IPS-15b (cell line): ENCODE measurements around the gene CRACR2A.

Source experiments
- H3K27me3 ChIP-seq: one replicate; pipeline ENCODE4 v1.6.1; 2013; ENCODE audit warnings: low read length; ENCODE audit not compliant: control insufficient read depth, insufficient read depth
- H3K36me3 ChIP-seq: one replicate; pipeline ENCODE4 v1.6.1; 2013; ENCODE audit warnings: low read length; ENCODE audit not compliant: control insufficient read depth, insufficient read depth
- H3K4me1 ChIP-seq: one replicate; pipeline ENCODE4 v1.6.1; 2013; ENCODE audit warnings: mild to moderate bottlenecking, low read length; ENCODE audit not compliant: control insufficient read depth, insufficient read depth
- H3K4me3 ChIP-seq: one replicate; pipeline ENCODE4 v1.5.1; 2013; ENCODE audit warnings: low read depth, low read length
- H3K9ac ChIP-seq: one replicate; pipeline ENCODE4 v1.6.1; 2013; ENCODE audit warnings: low read depth, mild to moderate bottlenecking, low read length
- H3K9me3 ChIP-seq: one replicate; pipeline ENCODE4 v1.6.1; 2013; ENCODE audit warnings: mild to moderate bottlenecking, low read length; ENCODE audit not compliant: control insufficient read depth, insufficient read depth

Gene CRACR2A

GRCh38 chr12:3571323-3571722 lies 181.6 kb downstream of the CRACR2A start:
- Histone ChIP-seq H3K36me3 (no peaks in the 10 kb centered on the region), H3K4me1 (no peaks in the 10 kb centered on the region), H3K9me3 (no peaks in the 10 kb centered on the region), H3K27me3 (no peaks in the 10 kb centered on the region), H3K9ac (no peak overlapping the region), H3K4me3 (no peak overlapping the region)

GRCh38 chr12:3568695-3569094 lies 184.2 kb downstream of the CRACR2A start:
- H3K4me1 ChIP-seq: peaks cover 4% of the 10 kb centered on the region
- no peak overlapping the region for H3K4me3 ChIP-seq
- H3K27me3 ChIP-seq: no peaks in the 10 kb centered on the region
- no peak overlapping the region for H3K9ac ChIP-seq
- no peaks in the 10 kb centered on the region for H3K36me3 ChIP-seq
- H3K9me3 ChIP-seq: no peaks in the 10 kb centered on the region

- H3K27me3 ChIP-seq: no peaks in the 10 kb centered on the region
- no peak overlapping the region for H3K4me3 ChIP-seq
- peaks cover 4% of the 10 kb centered on the region for H3K4me1 ChIP-seq
- no peaks in the 10 kb centered on the region for H3K9me3 ChIP-seq
- no peaks in the 10 kb centered on the region for H3K36me3 ChIP-seq
- H3K9ac ChIP-seq: no peak overlapping the region
Observed at GRCh38 chr12:3565985-3566384, 186.9 kb downstream of the CRACR2A start.
